HG03457 (cell line): ENCODE data around the gene PTPRN2.
"Not testable (repeated sequence)": the region's sequence is repeated elsewhere in the genome, so short reads cannot be mapped to it uniquely, and the experiment has no call there.

Experiments used
- ATAC-seq: cut with Tn5 transposase; IDR thresholded peaks from one replicate; pipeline ENCODE4 v1.9.1; 2021; ENCODE audit warnings: moderate number of reproducible peaks; ENCODE audit not compliant: unreplicated experiment

PTPRN2 gene

GRCh38 chr7:158523165-158523856 is 64.3 kb downstream of the PTPRN2 start:
- not testable (repeated sequence) for ATAC-seq

- ATAC-seq, result not testable (repeated sequence)
Observed at GRCh38 chr7:158521795-158522194, 65.8 kb downstream of the PTPRN2 start.

- no peak for ATAC-seq
Observed at GRCh38 chr7:158520825-158521224, 66.8 kb downstream of the PTPRN2 start.

GRCh38 chr7:158519633-158520174 is 67.9 kb downstream of the PTPRN2 start:
- no peak for ATAC-seq

- no peak for ATAC-seq
Observed at GRCh38 chr7:158518980-158519632, 68.5 kb downstream of the PTPRN2 start.

- no peak for ATAC-seq
Observed at GRCh38 chr7:158517571-158517970, 70.1 kb downstream of the PTPRN2 start.

- no peak for ATAC-seq
Observed at GRCh38 chr7:158517072-158517471, 70.6 kb downstream of the PTPRN2 start.

GRCh38 chr7:158516524-158516923 is 71.1 kb downstream of the PTPRN2 start:
- no peak for ATAC-seq

GRCh38 chr7:158512869-158513268 is 74.8 kb downstream of the PTPRN2 start:
- no peak for ATAC-seq

GRCh38 chr7:158512042-158512441 is 75.6 kb downstream of the PTPRN2 start:
- ATAC-seq, result no peak

- no peak for ATAC-seq
Observed at GRCh38 chr7:158508802-158509385, 78.7 kb downstream of the PTPRN2 start.

- not testable (repeated sequence) for ATAC-seq
Observed at GRCh38 chr7:158508321-158508720, 79.3 kb downstream of the PTPRN2 start.

GRCh38 chr7:158507917-158508316 is 79.7 kb downstream of the PTPRN2 start:
- ATAC-seq, result no peak

GRCh38 chr7:158507175-158507574 is 80.4 kb downstream of the PTPRN2 start:
- ATAC-seq, result not testable (repeated sequence)

- no peak for ATAC-seq
Observed at GRCh38 chr7:158506626-158507025, 81.0 kb downstream of the PTPRN2 start.

- no peak for ATAC-seq
Observed at GRCh38 chr7:158505683-158506082, 81.9 kb downstream of the PTPRN2 start.

GRCh38 chr7:158502068-158502750 is 85.4 kb downstream of the PTPRN2 start:
- no peak for ATAC-seq

GRCh38 chr7:158501393-158502067 is 86.1 kb downstream of the PTPRN2 start:
- ATAC-seq, result no peak

- no peak for ATAC-seq
Observed at GRCh38 chr7:158500651-158501052, 87.0 kb downstream of the PTPRN2 start.

- no peak for ATAC-seq
Observed at GRCh38 chr7:158499082-158499455, 88.6 kb downstream of the PTPRN2 start.
